NB4 (cell line): ENCODE results near the gene IGF1R.

ENCODE experiments used
- DNase-seq: peaks from one replicate; pipeline ENCODE4 v3.0.0; 2010; ENCODE audit warnings: low read depth
- H3K4me3 ChIP-seq: one replicate; pipeline ENCODE4 v1.5.1; 2011; ENCODE audit warnings: mild to moderate bottlenecking, low read depth, low read length, moderate library complexity
- MAX ChIP-seq: IDR thresholded peaks from 2 replicates; pipeline ENCODE4 v1.6.1; 2011; ENCODE audit warnings: low read depth, low read length
- MYC ChIP-seq: IDR thresholded peaks from 2 replicates; pipeline ENCODE4 v1.6.1; 2011; ENCODE audit warnings: low read depth, low read length
- POLR2A ChIP-seq: IDR thresholded peaks from 2 replicates; pipeline ENCODE4 v1.6.1; 2011; ENCODE audit warnings: mild to moderate bottlenecking; ENCODE audit not compliant: insufficient read length; ENCODE audit errors: extremely low read depth
- TF ChIP-seq, protein P1 (sequence below): IDR thresholded peaks from one replicate; pipeline ENCODE4 v1.5.1; 2012; ENCODE audit warnings: low read depth, low read length

The IGF1R gene

GRCh38 chr15:98856532-98856907 lies 208.2 kb downstream of the IGF1R start:
- TF ChIP-seq, protein P1, sequence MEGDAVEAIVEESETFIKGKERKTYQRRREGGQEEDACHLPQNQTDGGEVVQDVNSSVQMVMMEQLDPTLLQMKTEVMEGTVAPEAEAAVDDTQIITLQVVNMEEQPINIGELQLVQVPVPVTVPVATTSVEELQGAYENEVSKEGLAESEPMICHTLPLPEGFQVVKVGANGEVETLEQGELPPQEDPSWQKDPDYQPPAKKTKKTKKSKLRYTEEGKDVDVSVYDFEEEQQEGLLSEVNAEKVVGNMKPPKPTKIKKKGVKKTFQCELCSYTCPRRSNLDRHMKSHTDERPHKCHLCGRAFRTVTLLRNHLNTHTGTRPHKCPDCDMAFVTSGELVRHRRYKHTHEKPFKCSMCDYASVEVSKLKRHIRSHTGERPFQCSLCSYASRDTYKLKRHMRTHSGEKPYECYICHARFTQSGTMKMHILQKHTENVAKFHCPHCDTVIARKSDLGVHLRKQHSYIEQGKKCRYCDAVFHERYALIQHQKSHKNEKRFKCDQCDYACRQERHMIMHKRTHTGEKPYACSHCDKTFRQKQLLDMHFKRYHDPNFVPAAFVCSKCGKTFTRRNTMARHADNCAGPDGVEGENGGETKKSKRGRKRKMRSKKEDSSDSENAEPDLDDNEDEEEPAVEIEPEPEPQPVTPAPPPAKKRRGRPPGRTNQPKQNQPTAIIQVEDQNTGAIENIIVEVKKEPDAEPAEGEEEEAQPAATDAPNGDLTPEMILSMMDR: no peak
- no peak for TF ChIP-seq MYC
- TF ChIP-seq MAX: no peak
- TF ChIP-seq POLR2A: no peak
- no peak for DNase-seq
- no peak overlapping the region for H3K4me3 ChIP-seq

DNA sequence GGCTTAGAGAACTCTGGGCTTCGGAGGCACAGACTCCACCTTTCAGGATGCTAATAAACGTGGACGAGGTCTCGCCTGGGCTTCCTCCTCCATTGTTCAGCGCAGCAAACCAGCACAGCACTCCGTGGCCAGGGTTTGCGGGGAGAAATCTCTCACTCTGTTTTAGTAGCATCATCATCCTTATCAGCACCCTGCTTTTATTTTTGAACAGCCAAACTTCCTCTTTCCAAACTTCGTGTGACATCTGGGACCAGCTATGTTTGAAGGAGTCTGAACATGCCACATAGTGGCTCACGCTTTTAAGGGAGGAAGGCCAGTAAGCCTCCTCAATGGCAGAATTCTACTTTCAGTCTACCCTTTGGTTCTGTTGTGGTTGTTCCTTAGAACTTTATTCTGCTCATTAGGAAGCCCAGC lies 210.3 kb downstream of the IGF1R start:
- no peak for TF ChIP-seq POLR2A
- TF ChIP-seq, protein P1: no peak
- TF ChIP-seq MYC: no peak
- no peak for TF ChIP-seq MAX
- peak; percentile 76 for DNase-seq
- H3K4me3 ChIP-seq: no peak overlapping the region

- no peak for DNase-seq
- H3K4me3 ChIP-seq: no peak overlapping the region
- TF ChIP-seq, protein P1: no peak
- TF ChIP-seq POLR2A (no peak), MAX (no peak), MYC (no peak)
Observed at GRCh38 chr15:98859149-98859548, 210.8 kb downstream of the IGF1R start.

DNA sequence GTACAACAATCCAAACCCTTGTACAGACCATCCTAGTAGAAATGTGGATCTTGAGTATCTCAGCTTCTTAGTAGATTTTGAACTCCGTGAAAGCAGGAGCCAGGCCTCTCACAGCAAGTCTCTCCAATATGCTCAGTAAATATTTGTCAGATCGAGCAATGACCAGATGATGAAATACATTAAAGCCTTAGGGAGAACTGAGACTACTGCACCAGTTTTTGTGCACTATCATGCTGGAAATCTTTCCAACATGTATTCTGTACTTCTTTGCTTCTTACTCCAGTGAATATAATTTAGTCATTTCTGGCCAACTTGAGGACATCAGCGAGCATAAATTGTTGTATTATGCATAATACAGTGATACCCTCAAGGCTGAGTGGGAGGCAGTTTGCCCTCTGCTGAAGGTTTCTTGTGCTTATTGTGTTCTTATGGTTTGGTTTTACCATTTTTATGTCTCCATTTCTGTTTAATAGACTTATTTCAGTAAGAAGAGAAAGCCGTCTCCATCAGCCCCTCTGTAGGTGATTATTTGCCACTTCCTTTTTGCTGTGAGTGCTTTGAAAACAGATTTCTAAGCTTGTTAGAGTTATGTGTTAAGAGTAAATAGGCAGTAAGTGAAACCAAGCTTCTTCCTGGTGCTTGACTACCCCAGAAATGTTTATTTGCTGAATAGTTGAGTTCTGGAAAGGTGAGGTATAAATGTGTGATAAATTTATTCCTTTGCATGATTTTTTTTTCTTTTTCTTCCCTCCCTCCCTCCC lies 212.1 kb downstream of the IGF1R start:
- H3K4me3 ChIP-seq: no peak overlapping the region
- no peak for DNase-seq
- TF ChIP-seq, protein P1: no peak
- TF ChIP-seq MYC (no peak), POLR2A (no peak), MAX (no peak)

GRCh38 chr15:98861188-98861587 lies 212.8 kb downstream of the IGF1R start:
- TF ChIP-seq MYC: no peak
- TF ChIP-seq, protein P1: no peak
- no peak for TF ChIP-seq POLR2A
- TF ChIP-seq MAX: no peak
- H3K4me3 ChIP-seq: no peak overlapping the region
- DNase-seq: no peak
